HG03159 (cell line): Measurements from ENCODE around the gene PPP1R3G.

ENCODE experiments used
- ATAC-seq: cut with Tn5 transposase; IDR thresholded peaks from one replicate; pipeline ENCODE4 v1.9.1; 2021; ENCODE audit warnings: mild to moderate bottlenecking, moderate library complexity; ENCODE audit not compliant: unreplicated experiment

The PPP1R3G gene

DNA sequence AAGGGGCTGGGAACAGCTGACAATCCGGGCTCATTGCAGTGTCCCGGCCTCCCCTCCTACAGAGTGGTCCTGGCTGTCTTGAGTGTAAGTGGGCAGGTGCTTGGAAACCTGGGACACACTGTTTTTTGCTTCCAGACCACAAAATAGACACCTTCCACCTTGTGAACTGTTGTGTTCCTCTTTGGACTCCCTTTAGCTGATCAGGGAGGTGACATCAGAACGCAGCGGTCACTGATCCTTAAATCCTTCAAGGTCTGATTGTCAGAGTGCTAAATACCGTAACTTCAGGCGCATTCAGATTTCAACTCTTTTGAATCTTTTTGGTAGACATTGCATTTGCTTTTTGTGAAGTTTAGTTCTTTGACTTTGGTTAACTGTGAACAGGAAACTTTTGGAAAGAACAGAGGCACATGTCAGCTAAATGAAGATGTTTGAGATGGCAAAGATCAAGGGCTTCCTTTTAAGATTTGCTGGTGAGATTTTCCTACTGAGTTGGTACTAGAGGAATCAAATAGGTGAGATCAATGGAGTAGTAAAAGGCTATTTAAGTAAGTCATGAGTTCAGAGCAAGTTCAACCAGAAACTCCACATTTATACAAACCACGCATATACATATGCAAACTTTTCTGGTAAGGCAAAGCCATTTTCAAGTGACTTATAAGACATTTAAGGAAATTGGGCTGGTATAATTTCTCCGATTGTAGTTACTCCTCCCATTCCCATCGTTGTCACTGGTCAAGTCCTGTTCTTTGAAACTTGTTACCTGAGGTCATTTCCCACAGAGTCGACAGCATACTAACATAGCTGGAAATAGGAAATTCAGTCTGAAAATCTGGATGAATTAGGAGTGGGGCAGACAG lies 6.3 kb downstream of the PPP1R3G start:
- ATAC-seq = no peak

DNA sequence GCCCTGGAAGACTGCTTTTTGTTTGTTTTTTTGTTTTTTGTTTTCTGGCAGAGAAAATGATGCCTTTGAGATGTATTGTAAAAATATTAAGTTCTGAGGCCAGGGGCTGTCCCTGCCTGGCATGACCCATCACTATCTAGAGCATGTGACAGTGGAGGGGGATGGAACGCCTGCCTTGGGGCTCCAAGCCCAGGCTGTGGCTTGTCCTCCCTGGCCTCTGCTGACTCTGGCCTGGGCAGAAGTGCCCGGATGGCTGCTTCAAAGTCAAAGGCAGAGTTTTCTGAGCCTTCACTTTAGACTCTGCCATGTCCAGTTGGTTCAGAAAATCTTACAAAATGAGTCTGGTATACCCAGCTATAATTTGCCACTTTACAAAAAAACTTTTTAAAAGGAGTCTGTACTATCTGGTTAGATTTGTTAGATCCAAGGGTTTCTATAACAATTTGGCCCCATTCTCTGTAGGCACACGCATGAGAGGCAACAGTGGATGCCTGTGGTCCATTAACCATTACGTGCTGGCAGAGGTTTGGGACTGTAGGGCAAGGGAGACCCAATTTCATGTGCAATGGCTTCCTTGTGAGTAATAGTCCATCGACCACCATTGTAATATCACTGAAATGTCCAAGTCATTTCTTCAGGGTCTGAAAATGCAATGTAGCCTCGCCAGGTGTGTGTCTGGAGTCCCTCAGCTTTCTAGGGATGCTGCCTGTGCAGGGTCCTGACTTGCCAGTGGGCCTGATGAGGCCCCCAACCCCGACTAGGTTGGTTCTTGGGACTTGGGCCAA lies 8.3 kb downstream of the PPP1R3G start:
- no peak for ATAC-seq

DNA sequence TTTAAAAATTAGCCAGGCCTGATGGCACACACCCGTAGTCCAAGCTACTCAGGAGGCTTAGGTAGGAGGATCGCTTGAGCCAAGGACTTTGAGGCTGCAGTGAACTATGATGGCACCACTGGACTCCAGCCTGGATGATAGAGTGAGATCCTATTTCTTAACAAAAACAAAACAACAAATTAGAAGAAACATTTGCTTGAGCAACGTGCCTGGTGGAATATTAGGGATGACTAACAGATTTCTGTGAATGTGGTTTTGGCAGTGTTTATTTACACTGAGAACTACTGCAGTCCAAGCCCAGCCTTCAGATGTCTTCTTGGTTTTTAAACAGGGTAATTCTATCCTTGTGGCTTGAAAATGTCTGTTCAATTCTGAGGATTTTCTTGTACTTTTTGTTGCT lies 9.2 kb downstream of the PPP1R3G start:
- no peak for ATAC-seq

DNA sequence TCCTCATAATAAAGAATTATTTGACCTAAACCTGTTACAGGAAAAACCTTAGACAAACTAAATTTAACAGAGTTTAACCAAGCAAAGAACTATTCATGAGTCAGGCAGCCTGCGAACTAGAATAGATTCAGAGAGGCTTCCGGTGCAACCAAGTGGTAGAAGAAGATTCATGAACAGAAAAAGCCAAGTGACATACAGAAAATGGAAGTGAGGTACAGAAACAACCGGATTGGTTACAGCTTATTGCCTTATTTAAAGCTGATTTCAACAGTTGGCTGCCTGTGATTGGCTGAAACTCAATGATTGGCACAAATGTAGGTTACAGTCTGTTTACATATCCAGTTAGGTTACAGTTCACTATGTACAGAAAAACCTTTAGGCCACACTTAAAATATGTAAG lies 10.1 kb downstream of the PPP1R3G start:
- peak; percentile 76 for ATAC-seq

DNA sequence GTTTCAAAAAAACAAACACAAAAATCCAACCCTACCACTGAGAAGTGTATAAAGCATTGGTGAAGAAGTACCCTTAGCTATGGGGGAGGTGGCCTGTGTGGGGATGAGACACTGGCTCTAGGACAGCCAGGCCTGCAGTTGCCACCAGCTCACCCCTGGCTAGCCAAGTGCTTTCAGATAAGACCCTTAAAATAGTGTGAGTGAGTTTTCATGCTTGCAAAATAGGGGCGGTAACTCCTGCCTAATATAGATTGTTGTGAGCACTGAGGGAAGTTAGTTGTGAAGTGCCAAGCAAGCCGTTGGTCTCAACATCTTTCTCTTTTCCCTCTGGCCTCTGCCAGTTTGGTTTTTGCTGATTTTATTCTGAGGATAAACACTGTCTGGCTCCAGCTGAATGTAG lies 11.3 kb downstream of the PPP1R3G start:
- no peak for ATAC-seq

DNA sequence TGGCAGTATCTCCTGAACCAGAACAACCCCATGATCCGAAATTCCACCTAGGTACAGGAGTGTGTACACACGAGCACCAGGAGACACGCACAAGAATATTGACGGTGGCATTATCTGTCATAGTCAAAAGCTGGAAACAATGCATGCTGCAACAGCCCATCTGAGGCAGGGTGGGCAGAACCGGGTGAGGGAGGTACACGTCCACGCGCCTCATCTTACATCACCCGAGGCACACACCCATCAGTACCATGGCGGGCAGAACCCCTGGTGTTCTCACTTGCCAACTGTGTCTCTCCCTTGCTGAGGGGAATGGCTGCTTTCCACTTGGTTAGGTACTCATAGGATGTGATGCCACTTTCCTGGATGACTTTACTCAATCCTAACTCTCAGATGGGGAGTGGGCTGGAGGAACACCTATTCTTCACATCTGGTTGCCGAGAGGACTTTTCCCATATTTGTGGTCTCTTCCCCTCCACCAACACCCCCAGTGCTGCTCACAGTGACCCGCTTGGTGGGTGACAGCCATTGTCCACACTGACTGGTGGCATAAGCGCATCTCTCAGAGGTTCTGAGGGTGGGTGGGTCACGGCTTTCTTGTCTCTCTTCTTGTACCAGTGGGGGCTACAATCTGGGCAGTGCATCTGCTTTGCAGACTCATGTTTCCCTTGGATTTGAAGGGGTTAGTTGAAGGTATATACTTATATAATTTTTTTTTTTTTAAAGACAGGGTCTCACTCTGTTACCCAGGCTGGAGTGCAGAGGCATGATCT lies 13.5 kb downstream of the PPP1R3G start:
- ATAC-seq = no peak

DNA sequence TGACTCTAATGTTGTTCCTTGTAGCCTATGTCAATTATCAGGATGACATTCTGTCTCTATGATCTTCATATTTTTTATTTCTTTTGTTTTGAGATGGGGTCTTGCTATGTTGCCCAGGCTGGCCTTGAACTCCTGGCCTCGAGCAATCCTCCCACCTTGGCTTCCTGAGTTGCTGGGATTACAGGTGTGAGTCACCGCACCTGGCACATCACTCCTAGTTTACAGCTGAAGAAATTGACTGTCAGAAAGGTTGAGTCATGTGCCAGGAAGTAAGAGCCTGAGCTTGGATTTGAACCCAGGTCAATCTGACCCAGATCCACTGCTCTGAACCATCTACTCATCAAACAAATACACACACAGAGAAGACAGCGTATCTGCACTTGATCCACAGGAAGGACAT lies 14.4 kb downstream of the PPP1R3G start:
- no peak for ATAC-seq

DNA sequence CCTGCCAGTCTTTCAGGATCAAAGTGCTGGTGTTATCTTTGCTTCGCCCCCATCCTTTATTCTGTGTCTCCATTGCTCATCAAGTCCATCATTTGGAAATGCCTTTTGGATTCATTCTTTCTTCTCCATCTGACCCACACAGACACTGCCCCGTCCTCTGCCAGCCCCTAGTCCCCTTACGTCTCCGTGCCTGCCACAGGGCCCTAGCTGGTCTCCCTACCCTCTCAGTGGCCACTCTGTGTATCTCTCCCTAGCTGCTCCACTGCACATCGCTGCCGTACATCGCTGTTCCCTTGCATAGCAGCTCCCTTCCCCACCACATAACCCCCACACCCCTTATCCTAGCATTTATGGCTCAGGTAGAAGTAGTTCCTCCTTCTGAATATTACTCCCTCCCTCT lies 15.7 kb downstream of the PPP1R3G start:
- no peak for ATAC-seq

DNA sequence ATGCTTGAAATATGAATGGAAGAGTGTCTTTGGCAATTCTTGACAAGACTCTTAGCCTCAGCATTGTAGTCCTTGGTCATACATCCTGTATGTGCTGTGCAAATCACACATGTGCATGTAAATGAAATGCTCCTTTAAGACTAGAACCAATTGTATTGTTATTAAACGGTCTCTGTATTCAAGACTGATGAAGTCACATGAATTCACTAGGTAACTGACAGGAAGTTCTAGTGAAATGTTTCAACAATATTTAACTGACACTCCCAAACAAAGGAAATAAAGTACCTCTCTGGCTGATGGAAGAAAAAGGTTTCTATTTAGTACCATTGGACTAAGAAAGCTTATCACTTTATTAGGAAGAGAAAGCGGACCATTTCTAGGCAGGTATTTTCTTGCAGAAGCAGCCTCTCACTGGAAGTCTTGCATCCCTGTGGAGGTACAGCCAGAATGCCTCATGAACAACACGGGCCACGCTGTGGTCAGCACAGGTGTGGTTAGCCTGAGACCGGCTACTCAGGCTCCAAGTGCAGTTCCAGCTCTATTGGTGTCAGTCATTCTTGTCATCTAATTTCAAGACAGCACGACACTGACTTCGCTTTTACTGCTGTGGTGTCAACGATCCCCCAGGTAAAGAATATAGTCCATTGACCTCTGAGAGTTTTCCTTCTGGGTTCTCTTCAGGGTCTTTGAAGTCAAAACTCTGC lies 17.3 kb downstream of the PPP1R3G start:
- no peak for ATAC-seq

DNA sequence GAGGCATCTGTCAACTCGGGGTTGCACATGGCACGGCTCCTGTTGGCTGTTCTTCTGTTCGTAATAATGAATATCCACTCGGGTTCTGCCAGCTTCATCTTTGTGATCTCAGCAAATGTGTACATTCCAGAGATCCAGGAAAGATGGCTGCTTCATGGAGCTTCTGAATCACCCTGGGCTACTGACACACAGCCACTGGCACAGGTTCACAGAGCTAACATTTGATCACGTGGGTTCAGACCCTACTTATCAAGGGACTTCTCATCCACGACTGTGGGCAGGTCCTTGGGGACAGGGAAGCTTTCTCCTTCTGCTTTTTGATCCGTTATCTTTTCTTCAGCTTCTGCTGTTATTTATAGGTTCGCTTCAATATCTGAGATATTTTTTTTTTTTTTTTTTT lies 18.1 kb downstream of the PPP1R3G start:
- ATAC-seq = no peak

DNA sequence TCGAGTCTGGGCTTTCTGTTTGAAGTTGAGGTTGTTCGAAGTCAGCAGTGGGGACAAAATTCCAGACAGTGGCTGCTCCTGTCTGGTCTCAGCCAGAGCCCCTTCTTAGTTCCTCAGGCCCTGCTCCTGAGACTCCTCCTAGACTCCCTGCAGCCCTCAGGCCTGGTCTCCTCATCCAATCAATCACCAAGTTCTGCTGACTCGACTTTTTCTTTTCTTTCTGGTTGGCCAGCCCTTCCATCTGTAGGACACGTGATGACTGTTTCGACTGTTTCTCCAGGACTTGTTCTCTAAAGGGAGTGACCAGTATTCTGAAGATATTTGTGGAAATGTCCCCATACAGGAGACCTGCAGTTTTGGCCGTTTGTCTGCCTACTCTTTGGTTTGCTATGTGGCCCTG lies 19.5 kb downstream of the PPP1R3G start:
- no peak for ATAC-seq

DNA sequence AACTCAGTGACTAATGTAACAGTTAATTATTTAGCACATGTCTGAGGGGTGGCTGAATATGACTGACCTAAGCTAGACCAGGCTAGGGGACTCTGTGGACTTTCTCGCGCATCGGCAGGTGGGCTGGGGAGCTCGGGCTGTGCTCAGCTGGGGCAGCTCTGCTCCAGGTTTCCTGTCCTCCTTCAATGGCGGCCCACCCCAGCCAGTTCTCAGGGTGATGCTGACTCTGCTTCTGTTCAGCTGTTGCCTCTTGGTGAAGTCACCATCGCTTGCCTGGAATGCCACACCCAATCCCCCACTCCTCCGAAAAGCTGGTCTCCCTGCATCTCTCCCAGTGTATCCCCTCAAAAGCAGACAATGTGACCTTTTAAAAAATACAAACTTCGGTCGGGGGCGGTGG lies 20.0 kb downstream of the PPP1R3G start:
- ATAC-seq = no peak

DNA sequence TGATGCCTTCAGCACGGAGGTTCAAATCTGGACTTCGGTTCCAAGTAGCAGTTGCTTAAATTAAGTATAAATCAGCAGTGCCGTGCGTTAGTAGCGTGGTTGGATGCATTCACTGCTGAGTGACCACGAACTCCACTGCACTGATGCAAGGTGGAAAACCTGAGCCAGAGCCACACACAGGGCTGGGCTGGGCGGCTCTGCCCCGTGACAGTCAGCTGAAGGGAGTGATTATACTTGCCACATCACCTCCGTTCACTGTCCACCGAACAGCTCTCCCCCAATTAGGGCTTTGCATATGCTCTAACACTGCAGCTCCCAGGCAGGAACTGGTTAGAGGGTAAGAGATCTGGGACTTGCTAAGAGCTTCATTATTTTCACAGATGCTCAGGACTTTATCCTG lies 22.2 kb downstream of the PPP1R3G start:
- no peak for ATAC-seq

DNA sequence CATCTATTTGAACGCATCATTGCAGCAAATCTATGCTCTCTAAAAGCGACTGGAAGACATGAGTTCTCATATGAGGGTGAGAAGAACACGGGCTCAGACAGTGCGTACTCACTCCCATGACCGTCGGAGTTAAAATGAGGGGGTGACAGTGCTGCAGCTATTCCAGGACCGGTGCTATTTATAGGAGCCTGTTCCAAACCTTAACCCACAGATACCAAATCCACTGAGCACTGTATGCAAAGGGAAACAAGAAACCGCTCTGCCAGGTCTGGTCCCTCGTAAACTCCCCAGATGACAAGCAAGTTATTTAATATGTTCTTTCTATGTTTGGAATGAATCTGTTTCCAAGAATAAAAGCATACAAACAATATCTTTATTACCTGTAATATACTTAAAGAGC lies 22.9 kb downstream of the PPP1R3G start:
- ATAC-seq = no peak

DNA sequence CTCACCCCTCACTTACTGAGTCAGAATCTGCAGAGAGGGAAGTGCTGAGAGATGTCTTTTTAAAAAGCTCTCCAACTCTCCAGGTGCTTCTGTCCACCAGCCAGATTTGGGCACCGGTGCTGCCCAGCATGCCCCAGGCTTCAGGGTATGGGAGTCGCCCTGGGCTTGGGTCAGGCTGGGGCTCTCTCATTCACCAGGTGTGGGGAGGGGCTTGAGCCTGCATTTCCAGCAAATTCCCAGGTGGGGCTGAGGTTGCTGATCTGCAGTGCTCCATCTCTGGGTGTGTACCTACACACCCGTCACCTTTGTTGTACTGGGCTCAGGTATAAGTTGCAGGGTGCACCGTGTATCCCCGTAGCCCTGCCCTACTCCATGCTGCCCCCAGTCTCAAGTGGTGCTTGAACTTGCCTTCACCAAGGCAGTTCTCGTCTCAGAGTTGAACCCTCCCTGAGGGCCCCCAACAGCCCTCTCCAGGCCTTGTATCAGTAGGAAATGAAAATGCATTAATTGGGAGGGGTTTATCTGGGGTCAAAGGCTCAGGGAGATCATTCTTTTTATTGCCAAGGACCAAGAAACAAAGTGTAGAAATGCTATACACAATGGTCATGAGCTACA lies 23.5 kb downstream of the PPP1R3G start:
- no peak for ATAC-seq

DNA sequence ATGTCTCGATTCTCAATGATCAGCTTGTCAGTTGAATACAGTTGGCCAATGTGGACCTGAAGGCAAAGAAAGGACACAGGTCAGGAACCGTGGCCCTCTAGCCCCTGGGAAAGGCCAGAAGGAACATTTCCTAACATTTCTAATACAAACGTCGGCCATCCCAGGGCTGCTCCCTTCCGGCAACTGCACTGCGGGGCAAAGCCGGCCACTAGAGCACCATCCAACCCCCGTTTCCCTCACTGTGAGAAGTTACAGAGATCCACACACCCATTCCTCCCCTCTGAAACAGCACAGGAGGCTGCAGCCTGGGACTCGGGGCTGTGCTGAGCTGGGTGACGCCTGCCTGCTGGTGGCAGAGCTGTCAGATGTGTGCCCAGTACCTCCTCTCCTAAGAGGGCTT lies 24.3 kb downstream of the PPP1R3G start:
- no peak for ATAC-seq

DNA sequence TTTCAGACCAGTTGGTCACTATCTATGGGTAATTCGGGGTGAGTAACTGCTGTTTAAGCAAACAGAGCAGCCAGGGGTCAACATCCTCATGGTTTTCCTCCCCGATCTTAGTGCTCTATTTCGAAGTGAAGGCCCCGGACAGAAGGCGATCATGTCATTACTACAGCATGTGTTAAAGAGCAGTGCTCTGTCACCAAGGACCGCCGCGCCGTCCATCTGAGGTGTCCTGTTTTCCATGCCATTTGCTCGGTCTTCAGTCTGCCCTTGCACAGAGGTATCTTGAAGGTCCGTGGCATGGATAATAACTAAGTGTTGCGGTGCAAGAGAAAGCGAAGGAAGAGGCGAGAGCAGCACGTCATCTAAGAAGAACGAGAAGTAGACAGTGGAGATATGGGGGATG lies 25.1 kb downstream of the PPP1R3G start:
- ATAC-seq = no peak

DNA sequence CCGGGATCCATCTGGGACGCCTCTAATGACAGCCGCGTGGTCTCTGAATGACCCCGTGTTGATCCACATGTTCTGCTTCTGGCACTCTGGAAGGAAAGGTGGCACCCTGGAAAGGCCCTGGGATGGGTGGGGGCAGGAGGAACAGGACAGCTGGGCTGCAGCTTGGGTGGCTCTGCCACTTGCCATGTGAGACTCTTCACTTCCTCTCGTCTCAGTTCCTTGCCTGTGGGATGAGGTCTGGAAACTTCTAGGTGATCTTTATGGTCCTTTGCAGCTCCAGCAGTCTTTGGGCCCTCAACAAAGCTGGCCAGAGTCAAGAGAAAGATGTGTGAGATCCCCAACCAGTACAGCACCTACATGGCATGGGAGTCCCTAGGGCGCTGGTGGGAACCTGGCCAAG lies 26.5 kb downstream of the PPP1R3G start:
- ATAC-seq = no peak

DNA sequence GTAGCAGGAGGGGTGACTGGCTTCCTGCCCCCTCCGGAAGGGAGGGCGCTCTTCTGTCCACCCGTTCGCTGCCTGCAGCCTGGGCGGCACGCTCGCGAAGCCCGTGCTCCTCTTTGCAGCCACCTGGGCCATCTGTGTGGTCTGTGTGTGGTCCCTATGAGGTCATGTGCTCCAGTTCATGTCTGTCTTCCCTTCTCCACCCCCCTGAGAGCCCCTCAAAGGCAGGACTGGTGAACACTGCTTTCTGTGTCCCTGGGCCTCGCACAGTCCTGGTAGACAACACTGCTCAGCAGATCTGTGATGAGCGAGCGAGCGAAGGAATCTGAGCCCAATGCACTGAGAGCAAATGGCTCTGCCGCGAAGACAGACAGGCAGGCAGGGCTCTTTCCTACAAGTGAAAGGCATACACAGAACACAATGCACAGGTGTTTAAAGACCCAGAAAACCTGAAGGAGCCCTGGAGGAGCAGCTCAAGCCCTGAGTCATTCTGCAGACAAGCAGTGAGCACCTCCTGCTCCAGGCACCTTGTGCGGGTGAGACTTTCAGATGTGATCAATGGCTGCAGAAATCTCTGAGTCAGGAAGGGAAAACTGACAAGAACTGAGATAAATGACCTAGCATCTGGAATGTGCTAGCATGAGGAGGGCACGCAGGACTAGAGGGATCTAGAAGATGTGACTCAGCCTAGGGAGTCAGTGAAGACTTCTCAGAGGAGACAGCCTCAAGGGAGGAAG lies 27.1 kb downstream of the PPP1R3G start:
- ATAC-seq = no peak

DNA sequence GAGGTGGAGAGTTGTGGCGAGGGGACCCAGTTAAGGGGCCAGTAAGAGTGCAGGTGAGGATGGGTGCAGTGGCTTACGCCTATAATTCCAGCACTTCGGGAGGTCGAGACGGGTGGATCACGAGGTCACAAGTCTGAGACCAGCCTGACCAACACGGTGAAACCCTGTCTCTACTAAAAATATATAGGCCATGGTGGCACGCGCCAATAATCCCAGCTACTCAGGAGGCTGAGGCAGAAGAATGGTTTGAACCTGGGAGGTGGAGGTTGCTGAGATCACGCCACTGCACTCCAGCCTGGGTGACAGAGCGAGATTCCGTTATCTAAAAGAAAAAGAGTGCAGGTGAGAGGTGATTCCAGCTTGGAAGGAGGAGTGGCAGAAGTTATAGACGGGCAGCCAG lies 28.0 kb downstream of the PPP1R3G start:
- no peak for ATAC-seq
